ENCODE measurements around the gene COL9A3.

DNA sequence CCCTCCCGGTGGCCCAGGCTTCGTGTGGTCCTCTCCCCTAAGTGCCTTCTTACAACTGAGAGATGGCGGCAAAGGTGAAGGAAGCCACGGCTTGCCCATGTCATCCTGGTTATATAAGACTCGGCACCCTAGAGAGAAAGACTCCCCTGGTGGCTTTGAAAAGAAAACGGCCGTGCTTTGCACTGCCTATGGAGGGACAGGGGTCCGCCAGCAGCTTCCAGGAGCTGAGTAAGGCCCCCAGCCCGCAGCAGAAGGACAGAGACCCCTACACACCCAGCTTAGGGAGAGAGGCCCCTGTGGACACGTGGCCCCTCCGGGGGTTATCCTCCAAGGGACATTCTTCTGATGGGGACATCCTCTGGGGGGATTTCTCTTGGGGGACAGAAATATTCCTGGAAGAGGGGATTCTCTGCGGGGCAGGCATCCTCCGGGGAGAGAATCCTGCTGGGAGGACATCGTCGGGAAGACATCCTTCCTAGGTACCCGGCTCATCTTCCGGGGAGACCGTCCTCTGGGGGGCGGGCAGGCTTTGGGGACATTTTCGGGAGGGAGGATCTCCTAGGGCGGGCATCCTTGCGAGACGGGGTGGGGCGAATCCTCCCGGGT is 12.7 kb upstream of the COL9A3 start:
- TF ChIP-seq, protein P1, sequence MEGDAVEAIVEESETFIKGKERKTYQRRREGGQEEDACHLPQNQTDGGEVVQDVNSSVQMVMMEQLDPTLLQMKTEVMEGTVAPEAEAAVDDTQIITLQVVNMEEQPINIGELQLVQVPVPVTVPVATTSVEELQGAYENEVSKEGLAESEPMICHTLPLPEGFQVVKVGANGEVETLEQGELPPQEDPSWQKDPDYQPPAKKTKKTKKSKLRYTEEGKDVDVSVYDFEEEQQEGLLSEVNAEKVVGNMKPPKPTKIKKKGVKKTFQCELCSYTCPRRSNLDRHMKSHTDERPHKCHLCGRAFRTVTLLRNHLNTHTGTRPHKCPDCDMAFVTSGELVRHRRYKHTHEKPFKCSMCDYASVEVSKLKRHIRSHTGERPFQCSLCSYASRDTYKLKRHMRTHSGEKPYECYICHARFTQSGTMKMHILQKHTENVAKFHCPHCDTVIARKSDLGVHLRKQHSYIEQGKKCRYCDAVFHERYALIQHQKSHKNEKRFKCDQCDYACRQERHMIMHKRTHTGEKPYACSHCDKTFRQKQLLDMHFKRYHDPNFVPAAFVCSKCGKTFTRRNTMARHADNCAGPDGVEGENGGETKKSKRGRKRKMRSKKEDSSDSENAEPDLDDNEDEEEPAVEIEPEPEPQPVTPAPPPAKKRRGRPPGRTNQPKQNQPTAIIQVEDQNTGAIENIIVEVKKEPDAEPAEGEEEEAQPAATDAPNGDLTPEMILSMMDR (IDR thresholded peaks at IDR 0.05) = no peak
- no peak for TF ChIP-seq POLR2A (IDR thresholded peaks at IDR 0.05)
